Tibial nerve (tissue), 3 donors: ENCODE data around the gene B3GALT4.

Source experiments
- POLR2A ChIP-seq, 2 donors: fragments of 450-650 bp; IDR thresholded peaks; one replicate each; pipeline ENCODE4 v1.6.1; 2017; ENCODE audit warnings: antibody characterized with exemption in 2 of 2, mild to moderate bottlenecking in 2 of 2, moderate library complexity in 2 of 2
- TF ChIP-seq, protein P1 (sequence below), 5 experiments: fragments of 200-600 bp in 3 of 5; fragments of 450-650 bp in 2 of 5; sonication (generic) in 3 of 5; IDR thresholded peaks; one replicate each; pipeline ENCODE4 v1.5.1; 2016 to 2019; ENCODE audit warnings: antibody characterized with exemption in 5 of 5, mild to moderate bottlenecking in 3 of 5, moderate library complexity in 2 of 5

DNA sequence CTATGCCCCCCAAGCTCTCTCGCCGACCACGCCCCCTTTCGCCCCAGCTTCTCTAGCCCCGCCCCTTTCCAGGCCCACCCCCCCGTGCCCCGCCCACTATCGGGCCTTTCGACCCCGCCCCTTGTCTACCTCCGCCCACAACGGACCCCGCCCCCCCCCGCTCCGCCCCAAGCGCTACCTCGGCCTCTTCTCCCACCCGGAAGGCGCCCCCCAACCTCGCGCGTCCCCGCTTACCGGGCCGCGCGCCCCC, 40.4 kb downstream of the B3GALT4 start:
- TF ChIP-seq, protein P1, sequence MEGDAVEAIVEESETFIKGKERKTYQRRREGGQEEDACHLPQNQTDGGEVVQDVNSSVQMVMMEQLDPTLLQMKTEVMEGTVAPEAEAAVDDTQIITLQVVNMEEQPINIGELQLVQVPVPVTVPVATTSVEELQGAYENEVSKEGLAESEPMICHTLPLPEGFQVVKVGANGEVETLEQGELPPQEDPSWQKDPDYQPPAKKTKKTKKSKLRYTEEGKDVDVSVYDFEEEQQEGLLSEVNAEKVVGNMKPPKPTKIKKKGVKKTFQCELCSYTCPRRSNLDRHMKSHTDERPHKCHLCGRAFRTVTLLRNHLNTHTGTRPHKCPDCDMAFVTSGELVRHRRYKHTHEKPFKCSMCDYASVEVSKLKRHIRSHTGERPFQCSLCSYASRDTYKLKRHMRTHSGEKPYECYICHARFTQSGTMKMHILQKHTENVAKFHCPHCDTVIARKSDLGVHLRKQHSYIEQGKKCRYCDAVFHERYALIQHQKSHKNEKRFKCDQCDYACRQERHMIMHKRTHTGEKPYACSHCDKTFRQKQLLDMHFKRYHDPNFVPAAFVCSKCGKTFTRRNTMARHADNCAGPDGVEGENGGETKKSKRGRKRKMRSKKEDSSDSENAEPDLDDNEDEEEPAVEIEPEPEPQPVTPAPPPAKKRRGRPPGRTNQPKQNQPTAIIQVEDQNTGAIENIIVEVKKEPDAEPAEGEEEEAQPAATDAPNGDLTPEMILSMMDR (IDR thresholded peaks at IDR 0.05) = no peak
- no peak for TF ChIP-seq POLR2A (IDR thresholded peaks at IDR 0.05)
